Trophoblast cell (in vitro differentiated cells and primary cell): Measurements from ENCODE around the gene KRT27.
A peak's percentile ranks its signal among the peaks of the same experiment; 100 is the strongest.

Experiments used
- DNase-seq, 2 donors: peaks; one replicate each; pipeline ENCODE4 v3.0.0-alpha.2; 2016
- H2AFZ ChIP-seq: 2 replicates; pipeline ENCODE4 v1.6.1; 2013; ENCODE audit warnings: low read length, moderate library complexity, mild to moderate bottlenecking; ENCODE audit not compliant: insufficient read depth, poor library complexity
- H2AK5ac ChIP-seq: 2 replicates; pipeline ENCODE4 v1.6.1; 2013; ENCODE audit warnings: mild to moderate bottlenecking, low read length
- H2BK120ac ChIP-seq: 2 replicates; pipeline ENCODE4 v1.6.1; 2013; ENCODE audit warnings: low read length, mild to moderate bottlenecking, moderate library complexity; ENCODE audit not compliant: insufficient read depth, poor library complexity
- H2BK12ac ChIP-seq: 2 replicates; pipeline ENCODE4 v1.6.1; 2013; ENCODE audit warnings: mild to moderate bottlenecking, low read length, moderate library complexity
- H2BK5ac ChIP-seq: 2 replicates; pipeline ENCODE4 v1.6.1; 2013; ENCODE audit warnings: low read length, low read depth, moderate library complexity, mild to moderate bottlenecking; ENCODE audit not compliant: poor library complexity
- H3K14ac ChIP-seq: 2 replicates; pipeline ENCODE4 v1.6.1; 2013; ENCODE audit warnings: mild to moderate bottlenecking, low read length
- H3K18ac ChIP-seq: 2 replicates; pipeline ENCODE4 v1.6.1; 2013; ENCODE audit warnings: mild to moderate bottlenecking, low read length
- H3K23ac ChIP-seq: 2 replicates; pipeline ENCODE4 v1.6.1; 2013; ENCODE audit warnings: low read length
- H3K27ac ChIP-seq: 2 replicates; pipeline ENCODE4 v1.5.1; 2013; ENCODE audit warnings: low read depth, mild to moderate bottlenecking, inconsistent platforms, low read length, moderate library complexity
- H3K27me3 ChIP-seq: 2 replicates; pipeline ENCODE4 v1.6.1; 2013; ENCODE audit warnings: inconsistent platforms, mild to moderate bottlenecking, low read length, moderate library complexity; ENCODE audit not compliant: insufficient read depth
- H3K36me3 ChIP-seq, 2 experiments: 1 replicate in 1 of 2; 2 replicates in 1 of 2; pipeline ENCODE4 v1.6.1; 2013; ENCODE audit warnings: low read length in 2 of 2, mild to moderate bottlenecking in 2 of 2, moderate library complexity in 1 of 2; ENCODE audit not compliant: insufficient read depth in 2 of 2, control insufficient read depth in 1 of 2
- H3K4ac ChIP-seq: 2 replicates; pipeline ENCODE4 v1.6.1; 2013; ENCODE audit warnings: low read depth, mild to moderate bottlenecking, low read length, moderate library complexity
- H3K4me1 ChIP-seq, 2 experiments: 1 replicate in 1 of 2; 2 replicates in 1 of 2; pipeline ENCODE4 v1.6.1; 2013; ENCODE audit warnings: low read length in 2 of 2, mild to moderate bottlenecking in 2 of 2, moderate library complexity in 1 of 2; ENCODE audit not compliant: insufficient read depth in 2 of 2, control insufficient read depth in 1 of 2
- H3K4me2 ChIP-seq: 2 replicates; pipeline ENCODE4 v1.6.1; 2013; ENCODE audit warnings: inconsistent platforms, mild to moderate bottlenecking, low read length, moderate library complexity
- H3K4me3 ChIP-seq: 2 replicates; pipeline ENCODE4 v1.5.1; 2013; ENCODE audit warnings: mild to moderate bottlenecking, low read depth, low read length, inconsistent platforms
- H3K79me1 ChIP-seq: one replicate; pipeline ENCODE4 v1.6.1; 2013; ENCODE audit warnings: low read length
- H3K79me2 ChIP-seq: 2 replicates; pipeline ENCODE4 v1.6.1; 2013; ENCODE audit warnings: low read length, mild to moderate bottlenecking; ENCODE audit not compliant: control insufficient read depth, insufficient read depth, poor library complexity
- H3K9ac ChIP-seq: 2 replicates; pipeline ENCODE4 v1.6.1; 2013; ENCODE audit warnings: mild to moderate bottlenecking, low read length
- H3K9me3 ChIP-seq: 2 replicates; pipeline ENCODE4 v1.6.1; 2013; ENCODE audit warnings: low read depth, mild to moderate bottlenecking, control low read depth, inconsistent platforms, low read length; ENCODE audit not compliant: insufficient read depth
- H4K12ac ChIP-seq: 2 replicates; pipeline ENCODE4 v1.6.1; 2013; ENCODE audit warnings: low read depth, mild to moderate bottlenecking, low read length, moderate library complexity
- H4K8ac ChIP-seq: 2 replicates; pipeline ENCODE4 v1.6.1; 2013; ENCODE audit warnings: low read depth, mild to moderate bottlenecking, low read length, moderate library complexity
- H4K91ac ChIP-seq: one replicate; pipeline ENCODE4 v1.6.1; 2013; ENCODE audit warnings: low read depth, mild to moderate bottlenecking, low read length, moderate library complexity
- WGBS: extraction: QIAGEN DNeasy Blood & Tissue Kit; methylation state at CpG from one replicate; pipeline ENCODE4 v1.1.7; 2013; ENCODE audit warnings: missing lambda C conversion rate; ENCODE audit not compliant: insufficient read length, insufficient coverage; ENCODE audit errors: extremely low coverage; 5-methylcytosine and 5-hydroxymethylcytosine counted together

KRT27 gene

DNA sequence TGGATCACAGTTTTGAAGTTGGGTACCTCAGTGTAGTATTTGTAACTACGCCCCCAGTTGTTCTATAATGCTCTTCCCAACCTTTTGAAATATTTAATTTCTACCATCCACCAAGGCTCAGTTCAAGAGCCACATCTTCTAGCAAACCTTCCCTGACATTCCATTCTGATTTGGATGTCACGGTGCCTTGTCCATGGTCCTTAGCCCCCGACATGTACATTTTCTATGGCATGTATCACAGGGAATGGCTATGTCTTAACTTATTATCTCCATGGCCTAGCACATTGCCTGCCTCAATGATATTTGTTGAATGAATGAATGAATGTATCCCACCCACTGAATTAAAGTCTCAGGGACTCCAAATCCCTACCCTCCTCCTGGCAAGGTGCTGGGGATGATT lies 23.8 kb upstream of the KRT27 start:
- Histone ChIP-seq H3K36me3 (no peaks in the 10 kb centered on the region), H3K9me3 (no peaks in the 10 kb centered on the region), H3K27me3 (no peaks in the 10 kb centered on the region), H4K8ac (no peak overlapping the region), H2BK12ac (no peak overlapping the region), H3K79me1 (no peaks in the 10 kb centered on the region), H3K4me3 (no peak overlapping the region), H2AK5ac (no peak overlapping the region), H2AFZ (no peak overlapping the region), H3K9ac (no peak overlapping the region), H3K4me1 (no peaks in the 10 kb centered on the region), H2BK120ac (no peak overlapping the region), H3K27ac (no peak overlapping the region), H4K91ac (no peak overlapping the region), H3K4me2 (no peak overlapping the region), H3K18ac (no peak overlapping the region), H4K12ac (no peak overlapping the region), H3K79me2 (no peaks in the 10 kb centered on the region), H3K4ac (no peak overlapping the region), H3K14ac (no peak overlapping the region), H2BK5ac (no peak overlapping the region), H3K23ac (no peak overlapping the region)
- no CpG with 5 or more reads among the region's 3 CpGs for WGBS
- DNase-seq = no peak

DNA sequence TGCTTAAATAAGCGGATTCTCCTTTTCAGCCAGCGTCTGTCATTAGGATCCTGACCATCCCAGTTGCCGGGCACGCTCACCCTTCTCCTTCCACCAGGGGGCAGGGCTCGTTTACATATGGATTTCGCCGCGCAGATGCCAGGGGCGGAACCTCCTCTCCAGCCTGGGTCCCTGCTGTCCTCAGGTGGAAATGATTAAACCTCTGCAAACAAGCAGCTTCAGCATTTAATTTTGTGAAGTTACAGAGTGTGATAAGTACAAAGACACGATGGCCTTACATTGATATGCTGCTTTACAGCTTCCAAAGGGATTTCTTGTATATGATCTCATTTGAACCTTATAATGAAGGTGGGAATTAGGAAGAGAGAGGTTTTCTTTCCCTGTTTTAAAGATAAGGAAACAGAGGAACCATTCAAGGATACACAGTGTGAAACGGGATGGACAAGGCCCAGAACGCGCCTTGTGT lies 21.3 kb upstream of the KRT27 start:
- H3K36me3 ChIP-seq = no peaks in the 10 kb centered on the region
- H4K8ac ChIP-seq = no peak overlapping the region
- H3K79me1 ChIP-seq = no peaks in the 10 kb centered on the region
- WGBS = no CpG with 5 or more reads among the region's 13 CpGs
- H2BK120ac ChIP-seq = no peak overlapping the region
- no peak overlapping the region for H4K12ac ChIP-seq
- H2AFZ ChIP-seq = no peak overlapping the region
- H3K27ac ChIP-seq = no peak overlapping the region
- H3K79me2 ChIP-seq = no peaks in the 10 kb centered on the region
- H3K23ac ChIP-seq = no peak overlapping the region
- H3K4ac ChIP-seq = no peak overlapping the region
- no peak overlapping the region for H2AK5ac ChIP-seq
- no peaks in the 10 kb centered on the region for H3K4me1 ChIP-seq
- no peak overlapping the region for H3K9ac ChIP-seq
- H3K18ac ChIP-seq = no peak overlapping the region
- no peaks in the 10 kb centered on the region for H3K27me3 ChIP-seq
- H2BK5ac ChIP-seq = no peak overlapping the region
- no peak overlapping the region for H3K4me2 ChIP-seq
- H4K91ac ChIP-seq = no peak overlapping the region
- peak; percentile 73 to 89 for DNase-seq
- H3K14ac ChIP-seq = no peak overlapping the region
- no peaks in the 10 kb centered on the region for H3K9me3 ChIP-seq
- no peak overlapping the region for H2BK12ac ChIP-seq
- no peak overlapping the region for H3K4me3 ChIP-seq

DNA sequence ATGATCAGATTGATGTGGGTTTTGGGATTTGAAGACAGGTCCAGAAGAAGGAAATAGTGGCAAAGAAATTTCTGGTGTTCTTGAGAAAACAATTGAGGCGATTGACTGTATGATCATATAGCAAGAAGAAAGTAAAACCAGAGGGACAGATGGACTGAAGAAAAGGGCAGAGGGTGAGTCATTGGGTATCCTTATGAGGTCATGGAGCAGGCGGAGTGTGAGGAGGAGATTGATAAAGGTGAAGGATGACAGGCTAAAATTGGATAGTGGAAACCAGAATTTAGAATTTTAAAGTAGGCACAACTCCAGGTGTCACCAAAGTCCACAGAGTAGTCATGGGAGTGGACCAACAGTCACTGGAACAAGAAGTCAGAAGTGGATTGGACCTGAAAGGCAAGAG lies 18.8 kb upstream of the KRT27 start:
- H3K23ac ChIP-seq = no peak overlapping the region
- H3K4me1 ChIP-seq = no peaks in the 10 kb centered on the region
- H3K9me3 ChIP-seq = no peaks in the 10 kb centered on the region
- no peak for DNase-seq
- no peak overlapping the region for H3K4me2 ChIP-seq
- H3K36me3 ChIP-seq = no peaks in the 10 kb centered on the region
- no peak overlapping the region for H2BK120ac ChIP-seq
- no peak overlapping the region for H3K4ac ChIP-seq
- no peak overlapping the region for H2BK5ac ChIP-seq
- H3K4me3 ChIP-seq = no peak overlapping the region
- no peak overlapping the region for H4K8ac ChIP-seq
- H3K27me3 ChIP-seq = no peaks in the 10 kb centered on the region
- H4K91ac ChIP-seq = no peak overlapping the region
- H3K79me1 ChIP-seq = no peaks in the 10 kb centered on the region
- H3K27ac ChIP-seq = no peak overlapping the region
- H3K79me2 ChIP-seq = no peaks in the 10 kb centered on the region
- no peak overlapping the region for H3K9ac ChIP-seq
- no peak overlapping the region for H2BK12ac ChIP-seq
- H3K14ac ChIP-seq = no peak overlapping the region
- no CpG with 5 or more reads among the region's 2 CpGs for WGBS
- no peak overlapping the region for H2AK5ac ChIP-seq
- no peak overlapping the region for H2AFZ ChIP-seq
- H3K18ac ChIP-seq = no peak overlapping the region
- no peak overlapping the region for H4K12ac ChIP-seq

DNA sequence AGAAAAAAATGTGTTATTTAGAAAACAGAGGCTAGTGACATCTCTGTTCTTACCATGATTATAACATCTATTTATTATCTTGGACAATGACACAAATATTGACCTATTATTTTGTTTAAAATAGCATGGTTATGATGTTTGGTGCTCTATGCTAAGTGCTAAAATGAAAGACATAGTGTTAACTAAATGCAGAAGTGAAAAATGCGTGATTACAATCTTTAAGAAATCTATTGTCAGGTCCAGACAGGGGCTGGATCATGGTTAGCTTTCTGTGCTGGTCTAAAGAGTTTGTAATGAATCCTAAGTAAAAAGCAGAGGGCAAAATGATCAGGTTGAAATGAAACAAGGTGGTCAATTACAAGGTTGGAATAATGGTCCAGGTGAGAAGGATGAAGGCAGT lies 18.0 kb upstream of the KRT27 start:
- Histone ChIP-seq H3K23ac (no peak overlapping the region), H2AFZ (no peak overlapping the region), H3K9ac (no peak overlapping the region), H3K27me3 (no peaks in the 10 kb centered on the region), H4K12ac (no peak overlapping the region), H3K79me1 (no peaks in the 10 kb centered on the region), H2AK5ac (no peak overlapping the region), H3K4me2 (no peak overlapping the region), H2BK5ac (no peak overlapping the region), H2BK12ac (no peak overlapping the region), H3K4ac (no peak overlapping the region), H4K8ac (no peak overlapping the region), H3K18ac (no peak overlapping the region), H3K9me3 (no peaks in the 10 kb centered on the region), H3K14ac (no peak overlapping the region), H3K4me3 (no peak overlapping the region), H3K4me1 (no peaks in the 10 kb centered on the region), H3K79me2 (no peaks in the 10 kb centered on the region), H3K27ac (no peak overlapping the region), H4K91ac (no peak overlapping the region), H3K36me3 (no peaks in the 10 kb centered on the region), H2BK120ac (no peak overlapping the region)
- no CpG with 5 or more reads among the region's 1 CpG for WGBS
- DNase-seq = no peak
